Measurements from ENCODE around the gene DLG2.

The DLG2 gene

DNA sequence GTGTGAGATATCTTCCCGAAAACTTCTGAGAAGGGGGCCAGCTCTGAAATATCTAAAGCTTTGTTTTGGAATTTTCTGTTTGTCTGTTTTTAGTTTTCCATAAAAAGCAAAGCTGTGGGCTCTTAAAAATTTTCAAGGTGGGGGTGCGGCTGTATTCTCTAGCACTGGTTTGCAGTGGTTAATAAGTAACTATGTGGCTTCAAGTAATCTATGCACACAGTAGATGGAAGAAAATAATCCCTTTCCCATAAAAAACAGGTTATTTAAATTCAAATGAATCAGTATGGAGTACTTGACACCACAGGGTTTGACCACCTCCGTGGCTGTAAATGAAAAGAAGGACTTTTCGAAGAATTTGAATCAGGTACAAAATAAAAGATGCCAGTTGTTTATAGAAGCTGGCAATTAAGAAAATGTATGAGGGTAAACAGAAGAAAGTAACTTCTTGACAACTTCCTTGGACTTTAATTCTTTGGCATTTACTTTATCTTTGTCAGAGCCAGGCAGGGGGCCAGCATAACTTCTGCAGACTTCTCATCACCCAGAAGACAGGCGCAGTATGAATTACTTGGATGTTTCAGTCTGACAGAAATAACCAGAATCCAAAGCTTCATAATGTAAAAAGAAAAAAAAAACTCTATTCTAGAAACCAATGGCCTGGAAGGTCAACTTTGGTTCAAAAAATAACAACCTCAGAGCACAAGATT, 981.0 kb downstream of the DLG2 start:
- no peak for DNase-seq (ENCODE audit: low read depth)
- TF ChIP-seq, protein P1, sequence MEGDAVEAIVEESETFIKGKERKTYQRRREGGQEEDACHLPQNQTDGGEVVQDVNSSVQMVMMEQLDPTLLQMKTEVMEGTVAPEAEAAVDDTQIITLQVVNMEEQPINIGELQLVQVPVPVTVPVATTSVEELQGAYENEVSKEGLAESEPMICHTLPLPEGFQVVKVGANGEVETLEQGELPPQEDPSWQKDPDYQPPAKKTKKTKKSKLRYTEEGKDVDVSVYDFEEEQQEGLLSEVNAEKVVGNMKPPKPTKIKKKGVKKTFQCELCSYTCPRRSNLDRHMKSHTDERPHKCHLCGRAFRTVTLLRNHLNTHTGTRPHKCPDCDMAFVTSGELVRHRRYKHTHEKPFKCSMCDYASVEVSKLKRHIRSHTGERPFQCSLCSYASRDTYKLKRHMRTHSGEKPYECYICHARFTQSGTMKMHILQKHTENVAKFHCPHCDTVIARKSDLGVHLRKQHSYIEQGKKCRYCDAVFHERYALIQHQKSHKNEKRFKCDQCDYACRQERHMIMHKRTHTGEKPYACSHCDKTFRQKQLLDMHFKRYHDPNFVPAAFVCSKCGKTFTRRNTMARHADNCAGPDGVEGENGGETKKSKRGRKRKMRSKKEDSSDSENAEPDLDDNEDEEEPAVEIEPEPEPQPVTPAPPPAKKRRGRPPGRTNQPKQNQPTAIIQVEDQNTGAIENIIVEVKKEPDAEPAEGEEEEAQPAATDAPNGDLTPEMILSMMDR (conservative IDR thresholded peaks at IDR 0.05; ENCODE audit: low read depth, low read length), result no peak
- H3K4me3 ChIP-seq (ENCODE audit: low read length), result no peak overlapping the region

DNA sequence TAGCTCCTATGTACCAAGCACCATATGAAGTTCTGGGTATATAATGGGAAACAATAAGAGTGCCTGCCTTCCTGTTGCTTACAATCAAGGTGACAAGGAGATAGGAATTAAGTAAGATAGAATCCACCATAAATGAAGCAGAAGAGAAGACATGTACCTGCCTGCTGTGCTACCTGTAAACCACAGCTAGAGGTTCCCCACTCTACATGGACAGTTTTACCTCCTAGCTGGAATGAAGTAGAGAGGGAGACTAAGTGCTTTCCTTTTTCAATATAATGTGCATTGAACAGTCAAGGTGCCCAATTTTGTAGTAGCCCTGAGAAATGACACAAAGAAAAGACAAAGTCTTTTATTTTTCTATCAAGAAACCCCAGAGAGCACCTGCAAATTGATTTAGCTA, 984.6 kb downstream of the DLG2 start:
- H3K4me3 ChIP-seq (ENCODE audit: low read length), result no peak overlapping the region
- TF ChIP-seq, protein P1 (conservative IDR thresholded peaks at IDR 0.05; ENCODE audit: low read depth, low read length), result no peak
- DNase-seq (ENCODE audit: low read depth), result no peak

DNA sequence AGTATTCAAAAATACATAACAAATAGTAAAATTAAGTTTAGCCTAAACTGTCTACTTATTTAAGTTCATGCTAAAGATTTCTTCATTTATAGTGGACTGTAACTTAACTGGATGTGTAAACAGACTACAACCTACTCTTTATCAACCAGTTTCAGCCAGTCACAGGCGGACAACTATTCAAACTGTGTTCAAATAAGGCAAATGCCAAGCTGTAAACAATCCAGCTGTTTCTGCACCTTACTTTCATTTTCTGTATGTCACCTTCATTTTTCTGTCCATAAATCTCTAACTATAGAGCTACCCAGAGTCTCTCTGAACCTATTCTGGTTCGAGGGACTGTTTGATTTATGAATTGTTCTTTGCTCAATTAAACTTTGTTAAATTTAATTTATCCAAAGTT, 992.8 kb downstream of the DLG2 start:
- TF ChIP-seq, protein P1 (conservative IDR thresholded peaks at IDR 0.05; ENCODE audit: low read depth, low read length), result no peak
- no peak overlapping the region for H3K4me3 ChIP-seq (ENCODE audit: low read length)
- DNase-seq (ENCODE audit: low read depth), result no peak

DNA sequence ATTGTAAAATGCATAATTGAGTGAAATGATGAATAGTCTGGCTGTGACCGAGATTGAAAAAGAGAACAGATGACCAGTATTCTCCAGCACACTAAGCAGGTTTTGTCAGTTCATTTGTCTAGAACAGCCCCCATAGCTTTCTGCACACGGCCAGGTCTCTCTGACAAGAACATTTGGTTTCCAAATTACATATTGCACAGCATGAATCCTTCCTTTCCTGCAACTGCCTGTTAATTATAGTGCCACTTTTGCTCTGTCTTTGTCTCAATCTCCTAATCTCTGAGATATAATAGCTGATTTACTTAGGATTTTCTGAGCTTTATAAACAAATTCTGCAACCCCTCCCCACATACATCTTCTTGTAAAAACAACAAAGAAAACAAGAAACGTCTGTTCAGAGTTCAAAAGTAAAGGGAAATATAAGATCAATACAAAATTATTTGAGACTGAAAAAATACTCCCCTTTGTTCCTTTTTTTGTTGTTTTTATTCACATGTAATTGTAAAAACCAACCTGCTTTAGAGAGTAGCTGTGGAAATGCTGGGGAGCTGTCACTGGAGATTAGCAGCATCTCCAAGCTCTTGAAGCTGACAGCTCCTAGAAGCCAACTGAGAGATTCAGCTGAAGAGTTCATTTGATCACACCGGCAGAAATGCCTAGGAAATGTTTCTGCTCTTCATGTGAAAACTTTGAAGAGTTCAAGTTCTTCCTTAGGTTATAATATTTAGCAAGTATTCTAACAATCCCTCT, 998.1 kb downstream of the DLG2 start:
- H3K4me3 ChIP-seq (ENCODE audit: low read length), result no peak overlapping the region
- TF ChIP-seq, protein P1 (conservative IDR thresholded peaks at IDR 0.05; ENCODE audit: low read depth, low read length), result no peak
- DNase-seq (ENCODE audit: low read depth), result no peak

DNA sequence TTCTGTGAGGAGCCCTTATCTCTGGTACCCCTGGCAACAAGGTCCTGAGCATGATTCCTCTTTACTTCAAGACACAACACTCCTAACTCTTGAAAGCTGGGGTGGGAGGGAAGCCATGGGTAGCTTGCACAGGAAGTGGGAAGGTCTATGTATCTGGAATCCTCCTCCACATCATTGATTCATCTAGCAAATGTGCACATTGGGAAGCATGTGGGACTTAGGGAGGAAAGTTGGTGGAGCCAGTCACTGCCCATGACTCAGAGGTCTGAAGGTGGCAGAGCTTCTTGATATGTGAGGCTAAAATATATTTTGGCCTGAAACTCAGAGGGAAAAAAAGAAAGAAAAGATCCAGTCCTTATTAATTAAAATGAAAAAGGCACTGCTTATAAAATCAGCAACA, 1000.9 kb downstream of the DLG2 start:
- no peak overlapping the region for H3K4me3 ChIP-seq (ENCODE audit: low read length)
- TF ChIP-seq, protein P1 (conservative IDR thresholded peaks at IDR 0.05; ENCODE audit: low read depth, low read length), result no peak
- DNase-seq (ENCODE audit: low read depth), result no peak

DNA sequence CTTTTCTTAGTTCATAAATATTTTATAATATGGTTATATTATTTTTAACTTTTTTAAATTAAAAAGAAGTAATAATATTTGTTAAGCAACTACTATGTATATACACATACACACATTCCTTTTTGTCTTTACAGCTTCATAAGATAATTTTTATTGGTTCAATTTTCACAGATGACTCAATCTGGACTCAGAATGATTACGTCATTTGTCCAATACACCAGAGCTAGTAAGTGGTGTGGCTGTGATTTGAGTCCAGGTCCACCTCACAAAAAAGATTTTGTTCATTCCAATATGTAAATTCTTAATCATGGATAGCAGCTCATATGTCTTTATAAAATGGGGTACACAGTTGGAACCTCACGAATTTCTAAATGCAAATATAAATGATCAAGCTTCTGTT, 1014.5 kb downstream of the DLG2 start:
- TF ChIP-seq, protein P1 (conservative IDR thresholded peaks at IDR 0.05; ENCODE audit: low read depth, low read length), result no peak
- no peak overlapping the region for H3K4me3 ChIP-seq (ENCODE audit: low read length)
- DNase-seq (ENCODE audit: low read depth), result no peak

DNA sequence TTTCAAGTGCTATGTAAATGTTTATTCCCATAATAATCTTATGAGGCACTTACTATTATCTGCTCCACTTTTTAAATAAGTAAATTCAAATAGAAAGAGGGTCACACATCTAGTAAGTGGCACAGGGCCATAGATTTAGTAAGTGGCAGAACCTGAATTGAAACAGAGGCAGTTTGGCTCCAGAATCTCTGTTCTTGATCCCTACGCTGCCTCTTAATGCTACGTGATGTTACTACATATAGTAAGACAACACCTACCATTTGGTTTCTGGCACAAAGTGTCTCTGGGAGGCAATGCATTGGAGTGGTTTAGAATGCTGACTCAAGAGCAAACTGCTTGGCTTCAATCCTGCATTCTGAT, 1018.3 kb downstream of the DLG2 start:
- no peak for DNase-seq (ENCODE audit: low read depth)
- TF ChIP-seq, protein P1 (conservative IDR thresholded peaks at IDR 0.05; ENCODE audit: low read depth, low read length), result no peak
- H3K4me3 ChIP-seq (ENCODE audit: low read length), result no peak overlapping the region
